WTC11 (cell line): Measurements from ENCODE around the gene STAG1.

ENCODE experiments used
- ATF2 ChIP-seq: sonication (generic); formaldehyde crosslinking; IDR thresholded peaks from 2 replicates; pipeline ENCODE4 v1.8.1; 2022; ENCODE audit warnings: low read depth, missing genetic modification reagents, borderline replicate concordance
- CREB1 ChIP-seq: sonication (generic); formaldehyde crosslinking; IDR thresholded peaks from 2 replicates; pipeline ENCODE4 v1.8.0; 2023; ENCODE audit warnings: mild to moderate bottlenecking, missing genetic modification reagents
- CTCF ChIP-seq: fragments of 200-600 bp; IDR thresholded peaks from 2 replicates; pipeline ENCODE4 v1.8.0; 2022; ENCODE audit warnings: antibody characterized with exemption
- ESRRA ChIP-seq: sonication (generic); formaldehyde crosslinking; IDR thresholded peaks from 2 replicates; pipeline ENCODE4 v1.8.1; 2022; ENCODE audit warnings: mild to moderate bottlenecking, missing genetic modification reagents, borderline replicate concordance
- FOXP1 ChIP-seq: sonication (generic); formaldehyde crosslinking; IDR thresholded peaks from 2 replicates; pipeline ENCODE4 v1.8.0; 2022; ENCODE audit warnings: missing genetic modification reagents, mild to moderate bottlenecking, moderate library complexity, borderline replicate concordance
- JUN ChIP-seq: sonication (generic); formaldehyde crosslinking; IDR thresholded peaks from 2 replicates; pipeline ENCODE4 v1.8.0; 2023; ENCODE audit warnings: mild to moderate bottlenecking, missing genetic modification reagents
- MLX ChIP-seq: sonication (generic); formaldehyde crosslinking; IDR thresholded peaks from 2 replicates; pipeline ENCODE4 v1.8.1; 2023; ENCODE audit warnings: mild to moderate bottlenecking, missing genetic modification reagents, moderate library complexity
- NFYB ChIP-seq: sonication (generic); formaldehyde crosslinking; conservative IDR thresholded peaks from 2 replicates; pipeline ENCODE4 v1.8.0; 2022; ENCODE audit warnings: low read depth, missing genetic modification reagents
- SMAD3 ChIP-seq: sonication (generic); formaldehyde crosslinking; IDR thresholded peaks from 2 replicates; pipeline ENCODE4 v1.8.0; 2022; ENCODE audit warnings: missing genetic modification reagents, mild to moderate bottlenecking, borderline replicate concordance
- USF1 ChIP-seq: sonication (generic); formaldehyde crosslinking; IDR thresholded peaks from 2 replicates; pipeline ENCODE4 v1.8.0; 2022; ENCODE audit warnings: mild to moderate bottlenecking, missing genetic modification reagents
- ZNF512 ChIP-seq: sonication (generic); formaldehyde crosslinking; IDR thresholded peaks from 2 replicates; pipeline ENCODE4 v1.8.1; 2022; ENCODE audit warnings: missing genetic modification reagents, borderline replicate concordance

GRCh38 chr3:136644212-136644611 is 108.0 kb downstream of the STAG1 start:
- no peak for TF ChIP-seq ESRRA (CRISPR knock-in tag)
- no peak for TF ChIP-seq ATF2 (CRISPR knock-in tag)
- TF ChIP-seq ZNF512: no peak
- TF ChIP-seq CTCF: no peak
- TF ChIP-seq CREB1 (CRISPR knock-in tag): no peak
- TF ChIP-seq USF1 (CRISPR knock-in tag): no peak
- TF ChIP-seq FOXP1 (CRISPR knock-in tag): no peak
- no peak for TF ChIP-seq MLX (CRISPR knock-in tag)
- TF ChIP-seq NFYB (CRISPR knock-in tag): no peak
- TF ChIP-seq SMAD3 (CRISPR knock-in tag): no peak
- no peak for TF ChIP-seq JUN (CRISPR knock-in tag)
